NCI-H2227 (cell line): ENCODE data around the gene KRT36.

Source experiments
- DNase-seq: peaks from one replicate; lab custom pipeline; 2025; ENCODE audit not compliant: unreplicated experiment; lab: John Stamatoyannopoulos, UW

KRT36 gene

GRCh38 chr17:41480136-41480535 lies 9.6 kb downstream of the KRT36 start:
- DNase-seq = no peak

DNA sequence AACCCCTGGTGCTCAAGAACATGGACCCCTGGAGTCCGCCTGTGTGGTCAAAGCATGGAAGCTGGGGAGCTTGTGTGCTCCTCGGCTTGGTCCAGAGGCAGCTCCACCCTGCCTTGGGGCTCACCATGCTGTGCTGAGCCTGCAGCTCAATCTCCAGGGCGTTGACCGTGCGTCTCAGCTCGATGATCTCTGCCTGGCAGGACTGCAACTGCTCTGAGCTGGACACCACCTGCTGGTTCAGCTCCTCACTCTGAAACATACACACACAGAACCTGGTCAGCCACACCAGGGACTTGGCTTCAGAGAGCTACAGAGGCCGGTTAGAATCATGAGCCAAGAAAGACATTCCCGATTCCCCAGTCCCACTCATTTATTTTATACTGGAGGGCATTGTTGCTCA lies 11.5 kb downstream of the KRT36 start:
- no peak for DNase-seq

- DNase-seq = no peak
Measured at GRCh38 chr17:41476866-41477815, 12.6 kb downstream of the KRT36 start.

- no peak for DNase-seq
Measured at GRCh38 chr17:41475421-41475820, 14.3 kb downstream of the KRT36 start.

DNA sequence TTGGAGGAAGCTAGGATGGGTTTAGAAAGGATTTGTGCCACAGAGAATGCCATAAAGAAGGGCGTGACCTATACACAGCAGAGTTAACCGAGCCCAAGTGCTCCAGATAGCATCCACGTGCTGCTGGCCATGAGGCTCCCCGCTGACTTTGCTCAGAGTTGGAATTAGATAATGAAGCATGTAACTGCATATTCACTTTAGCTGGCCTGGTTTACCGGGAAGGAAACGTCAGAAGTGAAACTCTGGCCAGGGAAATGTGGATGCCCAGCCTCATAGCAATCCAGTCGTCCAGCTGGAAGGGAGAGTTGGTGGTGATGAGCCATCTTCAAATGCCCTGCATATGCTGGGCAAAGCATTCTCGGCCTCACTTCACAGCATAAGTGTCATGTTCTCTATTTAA lies 14.8 kb downstream of the KRT36 start:
- no peak for DNase-seq

DNA sequence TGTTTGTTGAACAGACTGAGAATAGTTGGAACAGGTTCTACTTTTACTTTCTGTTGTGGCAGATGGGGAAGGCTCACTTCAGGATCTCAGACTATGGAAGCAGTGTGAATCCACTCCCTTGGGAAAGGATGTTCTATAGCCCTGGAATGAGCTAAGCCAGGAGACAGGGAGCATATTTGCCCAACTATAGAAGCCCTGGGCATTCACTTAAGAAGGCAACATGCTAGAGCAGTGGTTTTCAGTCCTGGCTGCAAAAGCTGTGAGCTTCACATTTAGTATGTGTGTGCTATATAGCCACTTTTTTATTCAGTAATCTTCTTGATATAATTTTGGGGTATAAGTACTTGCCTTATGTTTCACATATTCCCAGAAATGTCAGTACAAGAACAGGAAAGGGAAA lies 21.4 kb downstream of the KRT36 start:
- no peak for DNase-seq

GRCh38 chr17:41467561-41467960 lies 22.1 kb downstream of the KRT36 start:
- no peak for DNase-seq

DNA sequence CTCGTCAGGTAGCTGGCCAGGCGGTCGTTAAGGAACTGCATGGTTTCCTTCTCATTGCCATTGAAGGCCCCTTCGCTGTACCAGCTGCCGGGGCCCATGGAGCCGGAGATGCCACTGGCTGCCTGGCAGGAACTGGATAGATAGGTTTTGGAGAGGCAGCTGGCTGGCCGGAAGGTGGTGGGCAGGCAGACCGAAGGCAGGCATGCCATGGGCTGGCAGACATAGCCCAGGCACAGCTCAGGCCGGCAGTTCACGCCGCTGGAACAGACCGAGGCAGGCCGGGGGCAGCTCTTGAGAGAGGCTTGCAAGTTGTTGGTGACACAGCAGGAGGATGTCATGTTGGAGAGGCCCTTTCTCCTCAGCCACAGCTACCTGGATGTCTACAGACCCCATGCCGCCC lies 22.7 kb downstream of the KRT36 start, which contains the start of gene KRT32:
KRT32 (minus strand) TSS at position 399 of the 400 bp plus-strand sequence; CDS start at position 338, 61 bp downstream.
- DNase-seq = no peak

DNA sequence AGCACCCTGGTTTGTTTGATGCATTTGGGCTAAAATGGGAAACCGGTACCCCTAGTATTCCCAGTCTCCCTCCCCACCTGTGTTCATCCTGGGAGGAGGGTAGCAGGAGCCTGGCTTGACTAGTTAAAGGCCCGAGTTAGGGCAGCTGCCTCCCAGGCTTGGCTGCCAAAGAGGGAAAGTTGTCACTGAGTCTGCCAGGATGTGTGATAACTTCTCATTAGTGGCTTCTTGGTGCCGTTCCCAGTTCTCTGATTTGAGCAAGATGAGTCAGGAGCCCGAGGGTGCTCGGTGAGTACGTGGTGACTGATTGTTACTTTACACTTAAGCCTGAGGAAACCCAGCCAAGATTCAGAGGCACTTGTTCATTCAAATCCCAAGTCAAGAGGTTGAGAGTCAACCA lies 25.0 kb downstream of the KRT36 start:
- no peak for DNase-seq

- no peak for DNase-seq
Measured at GRCh38 chr17:41464173-41464572, 25.5 kb downstream of the KRT36 start.

GRCh38 chr17:41463746-41464145 lies 26.0 kb downstream of the KRT36 start:
- DNase-seq = no peak

DNA sequence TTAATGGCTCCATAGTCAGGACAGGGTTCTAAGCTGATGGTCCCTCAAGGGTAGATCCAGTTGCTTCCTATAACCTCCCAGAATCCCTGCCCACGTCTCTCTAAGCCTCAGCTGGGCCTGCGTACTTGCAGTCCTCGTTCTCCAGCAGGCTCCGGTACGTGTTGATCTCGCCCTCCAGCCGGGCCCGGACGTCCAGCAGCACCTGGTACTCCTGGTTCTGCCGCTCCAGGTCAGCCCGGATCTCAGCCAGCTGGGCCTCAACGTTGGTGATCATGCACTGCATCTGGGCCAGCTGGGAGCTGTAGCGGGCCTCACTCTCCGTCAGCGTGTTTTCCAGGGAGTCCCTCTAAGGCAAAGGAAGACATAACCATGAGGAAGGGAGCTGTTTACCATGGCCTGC lies 27.0 kb downstream of the KRT36 start:
- DNase-seq = no peak

DNA sequence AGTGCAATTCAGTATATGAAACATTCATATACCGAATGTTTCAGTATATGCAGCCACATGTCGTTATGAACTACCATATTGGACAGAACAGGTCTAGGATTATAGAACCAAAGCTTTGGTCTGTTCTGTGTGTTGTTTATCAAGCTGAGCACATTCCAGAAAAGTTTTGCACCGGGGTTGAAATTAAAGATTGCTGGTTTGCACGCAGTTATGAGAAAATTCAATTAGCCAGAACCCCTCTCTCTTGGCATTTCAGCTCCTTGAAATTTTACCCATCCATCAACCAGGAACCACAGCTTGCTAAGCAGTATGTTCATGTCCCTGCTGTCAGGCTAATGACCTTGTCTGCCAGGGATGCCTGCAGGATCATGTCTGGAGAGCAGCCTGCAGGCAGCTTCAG lies 32.0 kb downstream of the KRT36 start:
- DNase-seq = no peak

DNA sequence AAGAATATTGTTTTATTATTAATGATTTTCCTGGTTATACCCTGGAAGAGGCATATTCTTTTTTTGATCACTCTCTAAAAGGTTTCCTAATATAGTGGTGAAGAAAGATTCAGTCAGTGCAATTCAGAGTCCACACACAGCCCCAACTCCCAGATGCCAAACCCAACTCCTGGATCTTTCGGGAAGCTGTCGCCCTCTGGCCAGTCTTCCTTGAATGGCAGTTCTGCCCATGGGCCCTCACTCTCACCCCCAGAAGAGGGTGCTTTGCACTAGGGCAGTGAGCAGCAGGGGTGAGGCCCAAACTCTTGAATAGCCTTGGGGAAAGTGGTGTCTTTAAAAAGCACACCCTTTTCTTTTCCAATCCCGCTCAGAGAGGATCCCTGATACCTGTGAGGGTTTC lies 33.5 kb downstream of the KRT36 start:
- DNase-seq = no peak

DNA sequence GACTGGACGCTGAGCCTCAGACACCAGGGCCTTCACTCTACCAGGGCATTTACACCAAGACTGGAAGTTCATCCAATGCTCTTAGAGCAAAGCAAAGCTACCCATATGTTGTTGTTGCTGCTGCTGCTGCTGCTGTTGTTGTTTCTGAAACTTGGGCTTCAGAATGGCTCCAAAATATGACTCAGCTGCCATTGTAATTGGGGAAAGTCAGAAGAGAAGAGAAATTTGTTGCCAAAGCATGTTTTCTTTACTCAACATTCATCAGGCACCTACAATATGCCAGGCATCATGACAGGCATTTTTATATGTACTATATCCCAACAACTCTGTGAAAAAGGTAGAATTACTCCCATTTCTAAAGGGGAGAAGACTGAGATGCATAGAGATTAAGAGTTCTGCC lies 34.5 kb downstream of the KRT36 start:
- DNase-seq = no peak

GRCh38 chr17:41453066-41453465 lies 36.6 kb downstream of the KRT36 start:
- no peak for DNase-seq

- DNase-seq = no peak
Measured at GRCh38 chr17:41452281-41452680, 37.4 kb downstream of the KRT36 start.

GRCh38 chr17:41451154-41451728 lies 38.5 kb downstream of the KRT36 start:
- no peak for DNase-seq

DNA sequence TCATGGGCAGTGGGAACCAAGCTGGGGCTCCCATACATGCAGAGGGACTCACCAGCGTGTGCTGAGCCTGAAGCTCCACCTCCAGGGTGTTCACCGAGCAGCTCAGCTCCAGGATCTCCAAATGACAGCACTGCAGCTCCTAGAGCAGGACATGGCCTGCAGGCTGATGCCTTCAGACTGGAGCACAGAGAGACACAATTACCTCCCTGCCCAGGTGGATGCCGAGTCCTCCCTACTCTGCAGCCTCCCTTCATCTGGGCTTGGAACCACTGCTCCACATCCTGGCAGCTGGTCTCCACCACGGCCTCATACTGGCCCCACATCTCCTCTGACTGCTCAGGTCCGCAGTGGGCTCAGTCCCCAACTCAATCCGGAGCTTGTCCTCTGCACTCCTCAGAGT lies 40.7 kb downstream of the KRT36 start:
- no peak for DNase-seq

- no peak for DNase-seq
Measured at GRCh38 chr17:41448506-41448905, 41.2 kb downstream of the KRT36 start.

DNA sequence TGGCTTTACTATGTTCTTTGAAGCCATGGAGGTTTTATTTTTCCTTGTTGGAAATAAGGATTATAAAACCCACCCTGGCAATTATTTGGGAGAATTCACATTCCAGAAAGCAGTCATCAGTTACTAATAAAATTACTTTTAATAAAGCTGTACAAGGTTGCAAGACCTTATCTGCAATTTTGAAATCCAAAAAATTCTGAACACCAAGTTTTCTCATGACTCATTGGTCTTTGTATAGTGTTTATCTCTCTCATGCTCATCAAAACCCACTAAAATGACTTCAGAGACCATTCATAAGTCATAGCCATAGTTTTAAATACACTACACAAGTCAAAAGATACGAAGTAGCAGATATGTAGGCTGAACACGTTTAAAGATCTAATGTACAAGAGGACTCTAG lies 42.9 kb downstream of the KRT36 start:
- no peak for DNase-seq

GRCh38 chr17:41444640-41445039 lies 45.1 kb downstream of the KRT36 start:
- no peak for DNase-seq
